ENCODE results near the gene LEP.

GRCh38 chr7:128217967-128218652, 23.0 kb upstream of the LEP start:
- no peak for TF ChIP-seq POLR2A (IDR thresholded peaks at IDR 0.05)
- peak in 1 of 6 experiments; percentile 4 for TF ChIP-seq CTCF (IDR thresholded peaks at IDR 0.05)

Data from Peyer's patch (tissue), 4 donors.